Spleen (tissue), 11 donors: ENCODE measurements around the gene CDH16. TPM values are rescaled to one million over a fixed set of nuclear protein-coding genes. Genes with fewer than 3 reads are reported as not detected.

Experiments used
- DNase-seq: peaks from one replicate; pipeline ENCODE4 v3.0.0-alpha.2; 2020
- H3K27ac ChIP-seq, 8 donors: fragments of 200-600 bp; sonication (generic) in 7 of 8; 1 replicate in 4 of 8; 2 replicates in 4 of 8; pipeline versions ENCODE4 v1.5.0 to v1.8.0; 2016 to 2021; ENCODE audit warnings: inconsistent platforms in 4 of 8, mild to moderate bottlenecking in 4 of 8, moderate library complexity in 1 of 8
- H3K27me3 ChIP-seq, 7 donors: fragments of 200-600 bp; sonication (generic) in 6 of 7; replicated peaks in 1 of 7; 1 replicate in 4 of 7; 2 replicates in 3 of 7; pipeline versions ENCODE4 v1.5.0 to v1.8.0; 2016 to 2021; ENCODE audit warnings: inconsistent platforms in 3 of 7, mild to moderate bottlenecking in 1 of 7
- H3K36me3 ChIP-seq, 6 donors: fragments of 200-600 bp; sonication (generic) in 5 of 6; 1 replicate in 4 of 6; 2 replicates in 2 of 6; pipeline versions ENCODE4 v1.5.0 to v1.8.0; 2016 to 2021; ENCODE audit warnings: inconsistent platforms in 2 of 6
- H3K4me1 ChIP-seq, 6 donors: fragments of 200-600 bp; sonication (generic) in 5 of 6; 1 replicate in 3 of 6; 2 replicates in 3 of 6; pipeline versions ENCODE4 v1.5.0 to v1.8.0; 2016 to 2021; ENCODE audit warnings: inconsistent platforms in 3 of 6
- H3K4me3 ChIP-seq, 8 donors: fragments of 200-600 bp; sonication (generic) in 7 of 8; 1 replicate in 4 of 8; 2 replicates in 4 of 8; pipeline versions ENCODE4 v1.5.0 to v1.8.0; 2016 to 2021; ENCODE audit warnings: inconsistent platforms in 4 of 8, mild to moderate bottlenecking in 4 of 8, moderate library complexity in 2 of 8
- H3K9me3 ChIP-seq, 8 donors: fragments of 200-600 bp; sonication (generic) in 7 of 8; 1 replicate in 4 of 8; 2 replicates in 4 of 8; pipeline versions ENCODE4 v1.5.0 to v1.8.0; 2016 to 2021; ENCODE audit warnings: inconsistent platforms in 4 of 8
- CTCF ChIP-seq, 11 experiments: fragments of 200-600 bp in 7 of 11; fragments of 450-650 bp in 4 of 11; sonication (generic) in 4 of 11; IDR thresholded peaks in 8 of 11; conservative IDR thresholded peaks in 3 of 11; 1 replicate in 7 of 11; 2 replicates in 4 of 11; pipeline versions ENCODE4 v1.4.0 to v1.8.0; 2016 to 2021; ENCODE audit warnings: antibody characterized with exemption in 11 of 11, inconsistent platforms in 4 of 11, mild to moderate bottlenecking in 1 of 11
- POLR2A ChIP-seq, 3 donors: fragments of 450-650 bp; IDR thresholded peaks; one replicate each; pipeline ENCODE4 v1.5.1; 2017; ENCODE audit warnings: antibody characterized with exemption in 3 of 3, mild to moderate bottlenecking in 1 of 3
- POLR2AphosphoS5 ChIP-seq, 3 donors: sonication (generic); formaldehyde crosslinking; IDR thresholded peaks; one replicate each; pipeline ENCODE4 v1.5.1; 2017; ENCODE audit warnings: antibody characterized with exemption in 3 of 3
- WGBS, 5 donors: extraction: QIAGEN DNeasy Blood & Tissue Kit in 3 of 5; methylation state at CpG; one replicate each; pipeline versions ENCODE4 v1.1.5 to v1.1.7; 2013 to 2018; 5-methylcytosine and 5-hydroxymethylcytosine counted together
- intact Hi-C: fragments of 100-400 bp; cut with DNase I; formaldehyde crosslinking; loops from one replicate; pipeline ENCODE4 v1.15.0; 2023; ENCODE audit warnings: low total_unique reads
- polyA plus RNA-seq, 3 donors: library from polyadenylated mRNA; stranded (reverse); fragments of 200-250 nt; gene quantifications; one replicate each; pipeline ENCODE4 v1.2.1, GENCODE V29; 2013
- total RNA-seq, 7 donors: library from RNA; depleted of rRNA in 3 of 7; stranded (reverse); fragments of >200 nt in 3 of 7; fragmentation: NEBNext Ultra II Directional in 4 of 7; extraction: Animal tissue kit (Norgen Biotek cat#: 25700) in 4 of 7; gene quantifications; one replicate each; pipeline versions ENCODE4 v1.1.0 to v1.2.1, GENCODE V29; 2016 to 2021
- donor health status: healthy with polysubstance abuse.
- donor health status: DM: no; HTN: no; CAD: no; lungs with moderate emphysema.
- donor health status: DM: no; HTN: no; CAD: no.
- donor health status: Bipolar disorder and iron deficiency.
- donor health status: healthy.
- donor health status: DM: no; HTN: no; CAD: no.
- donor health status: DM: yes; HTN: yes; CAD: no.

CDH16 gene
- total and polyA plus RNA-seq, 10 donors: not detected

- TF ChIP-seq POLR2A (IDR thresholded peaks at IDR 0.05): no peak
- Histone ChIP-seq H3K27me3 (no peaks in the 10 kb centered on the region), H3K36me3 (no peaks in the 10 kb centered on the region), H3K4me1 (peaks cover 0 to 16% (median 7%) of the 10 kb centered on the region in 6 donors), H3K4me3 (no peak overlapping the region), H3K9me3 (no peaks in the 10 kb centered on the region), H3K27ac (peak overlapping the region in 2 of 8 donors; percentile 11 to 21)
- intact Hi-C loops: no loop called here
- peak; percentile 51 for DNase-seq
- WGBS, 5 donors: 85 to 90% (median 87%) methylated on average over 8 to 11 of the region's 11 CpGs
These were observed 14.9 kb downstream of the CDH16 start for GRCh38 chr16:66903544-66904427.

GRCh38 chr16:66902648-66903543 lies 15.8 kb downstream of the CDH16 start:
- TF ChIP-seq CTCF (IDR thresholded peaks at IDR 0.05 in 8 of 11, conservative IDR thresholded peaks at IDR 0.05 in 3 of 11) (no peak), POLR2A (IDR thresholded peaks at IDR 0.05) (no peak), POLR2AphosphoS5 (IDR thresholded peaks at IDR 0.05) (no peak)
- no peaks in the 10 kb centered on the region for H3K27me3 ChIP-seq
- H3K36me3 ChIP-seq: no peaks in the 10 kb centered on the region
- no peaks in the 10 kb centered on the region for H3K9me3 ChIP-seq
- intact Hi-C loops: no loop called here
- peak; percentile 38 for DNase-seq
- no peak overlapping the region for H3K4me3 ChIP-seq
- peak overlapping the region in 2 of 8 donors; percentile 11 to 21 for H3K27ac ChIP-seq
- WGBS, 5 donors: 54 to 73% (median 61%) methylated on average over 11 to 14 of the region's 14 CpGs
- H3K4me1 ChIP-seq: peaks cover 0 to 16% (median 7%) of the 10 kb centered on the region in 6 donors

GRCh38 chr16:66901626-66902025 lies 17.1 kb downstream of the CDH16 start:
- intact Hi-C loops: no loop called here
- Histone ChIP-seq H3K4me1 (peaks cover 0 to 16% (median 7%) of the 10 kb centered on the region in 6 donors), H3K9me3 (no peaks in the 10 kb centered on the region), H3K4me3 (no peak overlapping the region), H3K27ac (peak overlapping the region in 3 of 8 donors; percentile 22 to 57 (median 44)), H3K36me3 (no peaks in the 10 kb centered on the region), H3K27me3 (no peaks in the 10 kb centered on the region)
- DNase-seq: peak; percentile 32
- TF ChIP-seq POLR2AphosphoS5 (IDR thresholded peaks at IDR 0.05) (no peak), CTCF (IDR thresholded peaks at IDR 0.05 in 8 of 11, conservative IDR thresholded peaks at IDR 0.05 in 3 of 11) (no peak), POLR2A (IDR thresholded peaks at IDR 0.05) (no peak)
- 86 to 95% (median 92%) methylated on average over 8 to 10 of the region's 10 CpGs for WGBS, 5 donors

GRCh38 chr16:66900721-66901441 lies 17.8 kb downstream of the CDH16 start:
- Histone ChIP-seq H3K4me3 (no peak overlapping the region), H3K36me3 (no peaks in the 10 kb centered on the region), H3K9me3 (no peaks in the 10 kb centered on the region), H3K27ac (peak overlapping the region in 4 of 8 donors; percentile 22 to 57 (median 42)), H3K27me3 (no peaks in the 10 kb centered on the region), H3K4me1 (peaks cover 0 to 16% (median 7%) of the 10 kb centered on the region in 6 donors)
- intact Hi-C loops: no loop called here
- WGBS, 5 donors: 58 to 80% (median 73%) methylated on average over 5 to 7 of the region's 7 CpGs
- no peak for TF ChIP-seq POLR2A (IDR thresholded peaks at IDR 0.05)
- no peak for DNase-seq
